ENCODE data around the gene ATP6V0C. TPM values are rescaled to one million over a fixed set of nuclear protein-coding genes. Genes with fewer than 3 reads are reported as not detected.

Gene ATP6V0C
- total RNA-seq, 2 donors from 2014 or later = 176 to 180 TPM

DNA sequence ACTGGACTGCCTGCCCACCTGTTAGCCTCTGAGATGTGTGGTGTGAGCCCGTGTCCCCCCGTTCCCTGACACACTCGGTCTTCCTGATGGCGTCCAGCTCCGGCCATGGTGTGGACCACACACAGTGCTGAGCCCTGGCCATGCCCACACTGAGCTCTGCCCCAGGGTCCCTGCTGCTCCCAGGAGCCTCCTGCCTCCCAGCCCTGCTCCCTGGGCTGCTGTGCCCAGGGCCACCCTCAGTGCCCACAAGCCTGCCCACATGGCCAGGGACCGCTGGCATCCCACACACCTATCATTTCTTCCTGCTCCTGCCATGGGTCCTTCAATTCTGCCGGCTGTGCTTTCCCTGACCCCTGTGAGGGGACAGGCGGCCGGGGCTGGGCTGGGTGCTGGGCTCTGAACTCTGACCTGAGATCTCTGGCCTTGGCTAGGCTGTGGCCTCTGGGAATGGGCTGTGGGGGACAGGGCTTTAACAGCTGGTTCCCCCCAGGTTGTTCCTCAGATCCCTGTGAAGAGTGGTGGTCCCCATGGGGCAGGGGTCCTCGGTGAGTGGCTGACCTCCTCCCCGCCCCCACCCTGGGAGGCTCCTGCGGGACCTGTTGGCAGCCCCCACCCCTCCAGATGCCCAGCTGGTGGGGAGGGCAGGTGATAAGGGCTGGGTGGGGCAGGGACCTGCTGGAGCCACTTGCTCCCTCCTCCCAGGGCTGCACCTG lies 13.5 kb downstream of the ATP6V0C start:
- TF ChIP-seq, protein P1, sequence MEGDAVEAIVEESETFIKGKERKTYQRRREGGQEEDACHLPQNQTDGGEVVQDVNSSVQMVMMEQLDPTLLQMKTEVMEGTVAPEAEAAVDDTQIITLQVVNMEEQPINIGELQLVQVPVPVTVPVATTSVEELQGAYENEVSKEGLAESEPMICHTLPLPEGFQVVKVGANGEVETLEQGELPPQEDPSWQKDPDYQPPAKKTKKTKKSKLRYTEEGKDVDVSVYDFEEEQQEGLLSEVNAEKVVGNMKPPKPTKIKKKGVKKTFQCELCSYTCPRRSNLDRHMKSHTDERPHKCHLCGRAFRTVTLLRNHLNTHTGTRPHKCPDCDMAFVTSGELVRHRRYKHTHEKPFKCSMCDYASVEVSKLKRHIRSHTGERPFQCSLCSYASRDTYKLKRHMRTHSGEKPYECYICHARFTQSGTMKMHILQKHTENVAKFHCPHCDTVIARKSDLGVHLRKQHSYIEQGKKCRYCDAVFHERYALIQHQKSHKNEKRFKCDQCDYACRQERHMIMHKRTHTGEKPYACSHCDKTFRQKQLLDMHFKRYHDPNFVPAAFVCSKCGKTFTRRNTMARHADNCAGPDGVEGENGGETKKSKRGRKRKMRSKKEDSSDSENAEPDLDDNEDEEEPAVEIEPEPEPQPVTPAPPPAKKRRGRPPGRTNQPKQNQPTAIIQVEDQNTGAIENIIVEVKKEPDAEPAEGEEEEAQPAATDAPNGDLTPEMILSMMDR (conservative IDR thresholded peaks at IDR 0.05) = no peak
- no peaks in the 10 kb centered on the region for H3K9me3 ChIP-seq (ENCODE audit: control insufficient read depth, low read length)
- no peak overlapping the region for H3K9ac ChIP-seq (ENCODE audit: extremely low read depth, low read length, poor library complexity, severe bottlenecking)
- Mint-ChIP-seq H3K36me3 (ENCODE audit: low read depth) (peaks cover 33% of the 10 kb centered on the region), H3K27me3 (ENCODE audit: insufficient read depth) (no peaks in the 10 kb centered on the region), H3K4me1 (peaks cover 8% of the 10 kb centered on the region), H3K27ac (no peak overlapping the region), H3K9me3 (no peaks in the 10 kb centered on the region), H3K4me3 (no peak overlapping the region)
- H3K4me1 ChIP-seq (ENCODE audit: control insufficient read depth, insufficient read depth, low read length) = peaks cover 2% of the 10 kb centered on the region
- peaks cover 58% of the 10 kb centered on the region for H3K36me3 ChIP-seq (ENCODE audit: control insufficient read depth, insufficient read depth, low read length)
- DNase-seq = no peak
- 97% methylated on average over 12 of the region's 12 CpGs; no CpG with 5 or more reads in 1 of the 2 experiments for WGBS, 2 experiments (ENCODE audit: insufficient coverage in 1 of 2, insufficient read length in 1 of 2)
- H3K27ac ChIP-seq (ENCODE audit: low read depth, low read length) = no peak overlapping the region
- H3K27me3 ChIP-seq (ENCODE audit: control insufficient read depth, insufficient read depth, low read length, poor library complexity, severe bottlenecking) = no peaks in the 10 kb centered on the region
- H3K4me3 ChIP-seq (ENCODE audit: low read length) = no peak overlapping the region

DNA sequence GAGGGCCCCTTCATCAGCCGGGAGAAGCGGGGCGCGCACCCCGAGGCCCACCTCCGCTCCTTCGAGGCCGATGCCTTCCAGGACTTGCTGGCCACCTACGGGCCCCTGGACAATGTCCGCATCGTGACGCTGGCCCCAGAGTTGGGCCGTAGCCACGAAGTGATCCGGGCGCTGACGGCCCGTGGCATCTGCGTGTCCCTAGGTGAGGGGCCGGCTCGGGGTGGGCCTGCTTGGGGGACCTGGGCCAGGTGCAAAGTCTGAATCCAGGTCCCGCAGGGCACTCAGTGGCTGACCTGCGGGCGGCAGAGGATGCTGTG lies 14.0 kb downstream of the ATP6V0C start:
- 95 to 100% methylated on average over 5 to 24 of the region's 24 CpGs for WGBS, 2 experiments (ENCODE audit: insufficient coverage in 1 of 2, insufficient read length in 1 of 2)
- H3K9me3 Mint-ChIP-seq = no peaks in the 10 kb centered on the region
- no peak overlapping the region for H3K4me3 Mint-ChIP-seq
- H3K4me1 Mint-ChIP-seq = peaks cover 8% of the 10 kb centered on the region
- H3K27ac Mint-ChIP-seq = no peak overlapping the region
- H3K36me3 ChIP-seq (ENCODE audit: control insufficient read depth, insufficient read depth, low read length) = peaks cover 57% of the 10 kb centered on the region
- no peak for DNase-seq
- no peaks in the 10 kb centered on the region for H3K27me3 ChIP-seq (ENCODE audit: control insufficient read depth, insufficient read depth, low read length, poor library complexity, severe bottlenecking)
- no peak overlapping the region for H3K4me3 ChIP-seq (ENCODE audit: low read length)
- H3K36me3 Mint-ChIP-seq (ENCODE audit: low read depth) = peaks cover 33% of the 10 kb centered on the region
- no peaks in the 10 kb centered on the region for H3K9me3 ChIP-seq (ENCODE audit: control insufficient read depth, low read length)
- H3K27me3 Mint-ChIP-seq (ENCODE audit: insufficient read depth) = peaks cover 1% of the 10 kb centered on the region
- H3K27ac ChIP-seq (ENCODE audit: low read depth, low read length) = no peak overlapping the region
- TF ChIP-seq, protein P1 (conservative IDR thresholded peaks at IDR 0.05) = no peak
- H3K4me1 ChIP-seq (ENCODE audit: control insufficient read depth, insufficient read depth, low read length) = peaks cover 2% of the 10 kb centered on the region
- no peak overlapping the region for H3K9ac ChIP-seq (ENCODE audit: extremely low read depth, low read length, poor library complexity, severe bottlenecking)

DNA sequence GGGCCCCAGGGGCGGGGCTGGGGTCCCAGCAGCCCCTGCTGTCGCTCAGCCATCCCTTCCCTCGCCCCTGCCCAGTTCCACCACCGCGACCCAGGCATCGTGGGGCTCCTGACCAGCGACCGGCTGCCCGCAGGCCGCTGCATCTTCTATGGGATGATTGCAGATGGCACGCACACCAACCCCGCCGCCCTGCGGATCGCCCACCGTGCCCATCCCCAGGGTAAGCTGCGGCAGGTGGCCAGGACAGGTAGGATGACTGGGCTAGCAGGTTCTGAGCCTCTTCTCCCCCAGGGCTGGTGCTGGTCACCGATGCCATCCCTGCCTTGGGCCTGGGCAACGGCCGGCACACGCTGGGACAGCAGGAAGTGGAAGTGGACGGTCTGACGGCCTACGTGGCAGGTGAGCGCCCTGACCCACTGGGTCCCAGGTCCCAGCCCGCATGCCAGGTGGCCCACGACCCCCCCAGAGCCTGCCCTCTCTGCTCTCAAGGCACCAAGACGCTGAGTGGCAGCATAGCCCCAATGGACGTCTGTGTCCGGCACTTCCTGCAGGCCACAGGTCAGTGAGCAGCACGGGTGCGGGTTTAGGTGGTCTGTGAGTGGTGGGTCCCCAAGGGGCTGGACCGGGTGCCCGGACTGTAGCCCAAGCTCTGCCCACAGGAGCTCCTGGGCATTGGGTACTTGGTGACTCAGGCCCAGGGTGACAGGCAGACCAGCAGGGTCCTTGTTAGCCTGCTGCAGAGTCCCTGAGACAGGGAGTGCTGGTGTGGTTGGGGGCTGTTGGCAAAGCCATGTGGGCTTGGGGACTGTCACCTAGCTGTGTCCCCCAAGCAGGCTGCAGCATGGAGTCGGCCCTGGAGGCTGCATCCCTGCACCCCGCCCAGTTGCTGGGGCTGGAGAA lies 14.7 kb downstream of the ATP6V0C start:
- Mint-ChIP-seq H3K27me3 (ENCODE audit: insufficient read depth) (peaks cover 1% of the 10 kb centered on the region), H3K36me3 (ENCODE audit: low read depth) (peaks cover 29% of the 10 kb centered on the region), H3K9me3 (no peaks in the 10 kb centered on the region), H3K4me1 (peaks cover 8% of the 10 kb centered on the region), H3K4me3 (no peak overlapping the region), H3K27ac (no peak overlapping the region)
- Histone ChIP-seq H3K36me3 (ENCODE audit: control insufficient read depth, insufficient read depth, low read length) (peaks cover 50% of the 10 kb centered on the region), H3K4me3 (ENCODE audit: low read length) (no peak overlapping the region), H3K4me1 (ENCODE audit: control insufficient read depth, insufficient read depth, low read length) (peaks cover 2% of the 10 kb centered on the region), H3K27me3 (ENCODE audit: control insufficient read depth, insufficient read depth, low read length, poor library complexity, severe bottlenecking) (no peaks in the 10 kb centered on the region), H3K27ac (ENCODE audit: low read depth, low read length) (no peak overlapping the region), H3K9ac (ENCODE audit: extremely low read depth, low read length, poor library complexity, severe bottlenecking) (no peak overlapping the region), H3K9me3 (ENCODE audit: control insufficient read depth, low read length) (no peaks in the 10 kb centered on the region)
- TF ChIP-seq, protein P1 (conservative IDR thresholded peaks at IDR 0.05) = no peak
- no peak for DNase-seq
- 94 to 98% methylated on average over 11 to 36 of the region's 36 CpGs for WGBS, 2 experiments (ENCODE audit: insufficient coverage in 1 of 2, insufficient read length in 1 of 2)

All from endodermal cell (in vitro differentiated cells).